GM21360 (cell line): ENCODE measurements around the gene BPHL.
"Not testable (repeated sequence)": the region's sequence is repeated elsewhere in the genome, so short reads cannot be mapped to it uniquely, and the experiment has no call there.

Source experiments
- ATAC-seq: cut with Tn5 transposase; IDR thresholded peaks from one replicate; pipeline ENCODE4 v1.9.1; 2021; ENCODE audit warnings: mild to moderate bottlenecking, moderate library complexity; ENCODE audit not compliant: unreplicated experiment

Gene BPHL

GRCh38 chr6:3120765-3121089 lies 2.2 kb downstream of the BPHL start:
- ATAC-seq = no peak

- ATAC-seq = no peak
Observed at GRCh38 chr6:3122823-3123182, 4.3 kb downstream of the BPHL start.

- ATAC-seq = no peak
Observed at GRCh38 chr6:3124667-3125066, 6.2 kb downstream of the BPHL start.

- no peak for ATAC-seq
Observed at GRCh38 chr6:3125815-3126214, 7.3 kb downstream of the BPHL start.

- no peak for ATAC-seq
Observed at GRCh38 chr6:3128356-3129108, 10.0 kb downstream of the BPHL start.

GRCh38 chr6:3131695-3132094 lies 13.2 kb downstream of the BPHL start:
- no peak for ATAC-seq

- ATAC-seq = no peak
Observed at GRCh38 chr6:3133515-3133914, 15.0 kb downstream of the BPHL start.

GRCh38 chr6:3135668-3136291 lies 17.3 kb downstream of the BPHL start:
- no peak for ATAC-seq

- ATAC-seq = no peak
Observed at GRCh38 chr6:3136292-3137011, 17.9 kb downstream of the BPHL start.

GRCh38 chr6:3137057-3137777 lies 18.7 kb downstream of the BPHL start:
- no peak for ATAC-seq

- not testable (repeated sequence) for ATAC-seq
Observed at GRCh38 chr6:3137873-3138272, 19.4 kb downstream of the BPHL start.

GRCh38 chr6:3138341-3138740 lies 19.8 kb downstream of the BPHL start:
- no peak for ATAC-seq

GRCh38 chr6:3139090-3139903 lies 20.8 kb downstream of the BPHL start:
- ATAC-seq = no peak

- ATAC-seq = no peak
Observed at GRCh38 chr6:3140201-3140600, 21.7 kb downstream of the BPHL start.

- no peak for ATAC-seq
Observed at GRCh38 chr6:3142536-3142935, 24.0 kb downstream of the BPHL start.

- ATAC-seq = no peak
Observed at GRCh38 chr6:3143158-3143557, 24.6 kb downstream of the BPHL start.

- no peak for ATAC-seq
Observed at GRCh38 chr6:3144571-3144970, 26.1 kb downstream of the BPHL start.

GRCh38 chr6:3147914-3148757 lies 29.6 kb downstream of the BPHL start:
- no peak for ATAC-seq

GRCh38 chr6:3151691-3152090 lies 33.2 kb downstream of the BPHL start:
- no peak for ATAC-seq

- ATAC-seq = no peak
Observed at GRCh38 chr6:3152689-3153088, 34.2 kb downstream of the BPHL start.
